ENCODE data around the gene BNC2. TPM values are rescaled to one million over a fixed set of nuclear protein-coding genes. Genes with fewer than 3 reads are reported as not detected.

The BNC2 gene
- total RNA-seq, 1 experiment from 2014 or later: 2.9 TPM

GRCh38 chr9:16735001-16735400 lies 135.5 kb downstream of the BNC2 start:
- Histone ChIP-seq H3K4me1 (replicated peaks; ENCODE audit: insufficient read depth) (no peaks in the 10 kb centered on the region), H3F3A (ENCODE audit: insufficient read depth, low read depth) (no peaks in the 10 kb centered on the region), H3K27ac (no peak overlapping the region), H3K4me2 (no peak overlapping the region), H4K20me1 (ENCODE audit: insufficient read depth) (no peaks in the 10 kb centered on the region), H3K79me2 (ENCODE audit: low read depth) (no peaks in the 10 kb centered on the region), H3K9me2 (ENCODE audit: insufficient read depth) (no peaks in the 10 kb centered on the region), H3K36me3 (ENCODE audit: low read depth) (no peaks in the 10 kb centered on the region), H3K4me3 (no peak overlapping the region), H3K27me3 (ENCODE audit: insufficient read depth, low read depth) (no peaks in the 10 kb centered on the region), H3K9me3 (ENCODE audit: insufficient read depth, low read depth) (no peaks in the 10 kb centered on the region), H2AFZ (no peak overlapping the region)
- ChIA-PET CTCF (no interaction called here), POLR2A (ENCODE audit: unreplicated experiment) (no interaction called here)
- DNase-seq: no peak
- no peak for TF ChIP-seq CTCF (conservative IDR thresholded peaks at IDR 0.05)
- intact Hi-C loops (cut with micrococcal nuclease; ENCODE audit: unreplicated experiment): no loop called here
- BruUV-seq (replicated peaks): no TSS peak

GRCh38 chr9:16732546-16732945 lies 137.9 kb downstream of the BNC2 start:
- DNase-seq: no peak

GRCh38 chr9:16730162-16730561 lies 140.3 kb downstream of the BNC2 start:
- Histone ChIP-seq H3K9me3 (ENCODE audit: insufficient read depth, low read depth) (no peaks in the 10 kb centered on the region), H3K4me1 (replicated peaks; ENCODE audit: insufficient read depth) (peaks cover 22% of the 10 kb centered on the region), H3K79me2 (ENCODE audit: low read depth) (no peaks in the 10 kb centered on the region; the same call in 1 of the 2 replicates), H3F3A (ENCODE audit: insufficient read depth, low read depth) (peaks cover 6% of the 10 kb centered on the region; the same call in 1 of the 2 replicates), H3K4me2 (no peak overlapping the region), H3K4me3 (no peak overlapping the region), H3K36me3 (ENCODE audit: low read depth) (no peaks in the 10 kb centered on the region), H4K20me1 (ENCODE audit: insufficient read depth) (no peaks in the 10 kb centered on the region), H2AFZ (no peak overlapping the region), H3K27me3 (ENCODE audit: insufficient read depth, low read depth) (no peaks in the 10 kb centered on the region), H3K9me2 (ENCODE audit: insufficient read depth) (no peaks in the 10 kb centered on the region), H3K27ac (no peak overlapping the region)
- POLR2A ChIA-PET (ENCODE audit: unreplicated experiment): no interaction called here
- intact Hi-C loops (cut with micrococcal nuclease; ENCODE audit: unreplicated experiment): no loop called here
- no peak for DNase-seq
- TF ChIP-seq EZH2 (IDR thresholded peaks at IDR 0.05; ENCODE audit: low read depth) (no peak), CTCF (conservative IDR thresholded peaks at IDR 0.05) (no peak)
- CTCF ChIA-PET: no interaction called here
- BruUV-seq (replicated peaks): no TSS peak

More at GRCh38 chr9:16732546-16732945, 137.9 kb downstream of the BNC2 start:
- 0 out of 2 replicates have a peak, but pooled peaks cover 12% of the 10 kb centered on the region for H3K4me1 ChIP-seq (replicated peaks; ENCODE audit: insufficient read depth)
- no peaks in the 10 kb centered on the region for H3K27me3 ChIP-seq (ENCODE audit: insufficient read depth, low read depth)
- H3K9me3 ChIP-seq (ENCODE audit: insufficient read depth, low read depth): no peaks in the 10 kb centered on the region
- no peak for TF ChIP-seq CTCF (conservative IDR thresholded peaks at IDR 0.05)
- TF ChIP-seq EZH2 (IDR thresholded peaks at IDR 0.05; ENCODE audit: low read depth): no peak
- H3K9me2 ChIP-seq (ENCODE audit: insufficient read depth): no peaks in the 10 kb centered on the region
- no peak overlapping the region for H3K4me2 ChIP-seq
- no peaks in the 10 kb centered on the region for H3K36me3 ChIP-seq (ENCODE audit: low read depth)
- intact Hi-C loops (cut with micrococcal nuclease; ENCODE audit: unreplicated experiment): no loop called here
- no peak overlapping the region for H2AFZ ChIP-seq
- H3K79me2 ChIP-seq (ENCODE audit: low read depth): no peaks in the 10 kb centered on the region; the same call in 1 of the 2 replicates
- no peak overlapping the region for H3K4me3 ChIP-seq
- POLR2A ChIA-PET (ENCODE audit: unreplicated experiment): no interaction called here
- no peaks in the 10 kb centered on the region for H4K20me1 ChIP-seq (ENCODE audit: insufficient read depth)
- CTCF ChIA-PET: no interaction called here
- BruUV-seq (replicated peaks): no TSS peak
- H3K27ac ChIP-seq: no peak overlapping the region
- no peaks in the 10 kb centered on the region for H3F3A ChIP-seq (ENCODE audit: insufficient read depth, low read depth)

All from PC-9 (cell line).